Measurements from ENCODE around the gene C1QTNF5.

- peak in 1 of 12 donors; percentile 11 for TF ChIP-seq CTCF (IDR thresholded peaks at IDR 0.05)
- no peak for TF ChIP-seq POLR2A (IDR thresholded peaks at IDR 0.05)
Measured at GRCh38 chr11:119370486-119371046, 29.9 kb upstream of the C1QTNF5 start.

Measured in heart left ventricle (tissue), 13 donors.